Astrocyte of the spinal cord (primary cell): ENCODE results near the gene BFSP2.

Experiments used
- DNase-seq: peaks from one replicate; pipeline ENCODE4 v3.0.0; 2011; ENCODE audit warnings: low read depth, low spot score
- H3K4me3 ChIP-seq: 2 replicates; pipeline ENCODE4 v1.5.1; 2011; ENCODE audit warnings: low read depth, mild to moderate bottlenecking, low read length, moderate library complexity
- in situ Hi-C: cut with HindIII; loops from 2 replicates; pipeline ENCODE4 v1.10.0; 2017; ENCODE audit warnings: low sequenced_read_pairs
- TF ChIP-seq, protein P1 (sequence below): IDR thresholded peaks from 2 replicates; pipeline ENCODE4 v1.5.1; 2012; ENCODE audit warnings: low read depth, mild to moderate bottlenecking, low read length, inconsistent platforms

The BFSP2 gene

GRCh38 chr3:133424937-133425869 lies 25.3 kb downstream of the BFSP2 start:
- H3K4me3 ChIP-seq, result no peak overlapping the region
- TF ChIP-seq, protein P1, sequence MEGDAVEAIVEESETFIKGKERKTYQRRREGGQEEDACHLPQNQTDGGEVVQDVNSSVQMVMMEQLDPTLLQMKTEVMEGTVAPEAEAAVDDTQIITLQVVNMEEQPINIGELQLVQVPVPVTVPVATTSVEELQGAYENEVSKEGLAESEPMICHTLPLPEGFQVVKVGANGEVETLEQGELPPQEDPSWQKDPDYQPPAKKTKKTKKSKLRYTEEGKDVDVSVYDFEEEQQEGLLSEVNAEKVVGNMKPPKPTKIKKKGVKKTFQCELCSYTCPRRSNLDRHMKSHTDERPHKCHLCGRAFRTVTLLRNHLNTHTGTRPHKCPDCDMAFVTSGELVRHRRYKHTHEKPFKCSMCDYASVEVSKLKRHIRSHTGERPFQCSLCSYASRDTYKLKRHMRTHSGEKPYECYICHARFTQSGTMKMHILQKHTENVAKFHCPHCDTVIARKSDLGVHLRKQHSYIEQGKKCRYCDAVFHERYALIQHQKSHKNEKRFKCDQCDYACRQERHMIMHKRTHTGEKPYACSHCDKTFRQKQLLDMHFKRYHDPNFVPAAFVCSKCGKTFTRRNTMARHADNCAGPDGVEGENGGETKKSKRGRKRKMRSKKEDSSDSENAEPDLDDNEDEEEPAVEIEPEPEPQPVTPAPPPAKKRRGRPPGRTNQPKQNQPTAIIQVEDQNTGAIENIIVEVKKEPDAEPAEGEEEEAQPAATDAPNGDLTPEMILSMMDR, result no peak
- no peak for DNase-seq
- in situ Hi-C loops, result no loop called here

DNA sequence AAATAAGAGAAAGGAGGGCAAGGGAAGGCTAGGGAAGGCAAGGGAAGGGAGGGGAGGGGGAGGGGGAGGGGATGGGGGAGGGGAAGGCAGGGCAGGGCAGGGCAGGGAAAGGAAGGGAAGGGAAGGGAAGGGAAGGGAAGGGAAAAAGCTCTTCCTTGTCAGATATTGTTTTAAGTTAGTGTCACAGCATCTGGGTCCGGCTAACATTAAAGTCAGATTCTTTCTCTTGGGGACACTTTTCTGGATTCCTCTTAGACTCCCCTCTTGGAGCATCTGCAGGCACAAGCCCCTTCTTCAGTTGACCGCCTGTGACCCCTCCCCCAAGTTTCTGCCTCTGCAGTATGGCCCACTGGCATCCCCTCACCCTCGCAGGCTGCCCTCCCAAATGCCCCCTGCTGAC lies 26.0 kb downstream of the BFSP2 start:
- TF ChIP-seq, protein P1, result no peak
- in situ Hi-C loops, result no loop called here
- no peak for DNase-seq

GRCh38 chr3:133426721-133427120 lies 26.9 kb downstream of the BFSP2 start:
- TF ChIP-seq, protein P1, result no peak
- DNase-seq, result peak; percentile 16
- in situ Hi-C loops, result no loop called here
- H3K4me3 ChIP-seq, result no peak overlapping the region

More for the DNA sequence above, 26.0 kb downstream of the BFSP2 start:
- no peak overlapping the region for H3K4me3 ChIP-seq

- in situ Hi-C loops, result no loop called here
- TF ChIP-seq, protein P1, result no peak
- DNase-seq, result no peak
- H3K4me3 ChIP-seq, result no peak overlapping the region
Observed at GRCh38 chr3:133428552-133428951, 28.7 kb downstream of the BFSP2 start.

GRCh38 chr3:133429063-133429462 lies 29.2 kb downstream of the BFSP2 start:
- TF ChIP-seq, protein P1, result no peak
- in situ Hi-C loops, result no loop called here
- H3K4me3 ChIP-seq, result no peak overlapping the region
- DNase-seq, result no peak

DNA sequence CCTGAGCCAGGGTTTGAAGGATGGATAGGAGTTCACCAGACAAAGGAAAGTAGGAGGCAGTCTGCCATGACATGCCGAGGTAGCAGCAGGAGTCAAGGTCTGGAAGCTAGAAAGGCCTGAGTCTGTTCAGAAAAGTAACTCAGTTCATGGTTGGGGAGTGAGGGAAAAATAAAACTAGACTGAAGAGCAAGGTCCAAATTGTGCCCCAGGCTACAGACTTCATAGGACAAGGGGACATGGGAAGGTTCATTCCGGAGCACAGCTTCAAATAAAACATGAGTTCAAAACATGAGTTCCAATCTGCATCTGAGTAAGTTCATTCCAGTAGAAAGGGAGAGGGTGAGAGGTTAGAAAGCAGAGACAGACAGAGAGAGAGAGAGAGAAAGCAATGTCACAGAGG lies 39.7 kb downstream of the BFSP2 start:
- TF ChIP-seq, protein P1, result no peak
- no peak for DNase-seq
- H3K4me3 ChIP-seq, result no peak overlapping the region
- in situ Hi-C loops, result no loop called here
